ENCODE results near the gene YWHAE. TPM values are rescaled to one million over a fixed set of nuclear protein-coding genes. Genes with fewer than 3 reads are reported as not detected.

Gene YWHAE
- total and polyA plus RNA-seq, 9 of the 15 experiments (the other 6 are each of a cell fraction or from before 2014, with no cell fraction given): 184 to 727 (median 448) TPM

DNA sequence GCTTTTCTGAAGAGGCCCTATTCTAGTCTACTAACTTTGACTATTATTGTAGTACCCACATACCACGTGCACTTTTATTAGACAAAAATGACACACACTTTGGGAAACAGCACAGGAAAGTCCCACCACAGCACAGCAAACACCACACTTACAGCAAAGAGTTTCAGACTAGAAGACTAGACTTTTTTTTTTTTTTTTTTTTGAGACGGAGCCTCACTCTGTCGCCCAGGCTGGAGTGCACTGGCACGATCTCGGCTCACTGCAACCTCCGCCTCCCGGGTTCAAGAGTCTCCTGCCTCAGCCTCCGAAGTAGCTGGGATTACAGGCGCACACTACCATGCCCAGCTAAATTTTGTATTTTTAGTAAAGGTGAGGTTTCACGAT lies 20.1 kb downstream of the YWHAE start:
- ATAC-seq: no peak
- no peaks in the 10 kb centered on the region for H3K9me1 ChIP-seq (ENCODE audit: control insufficient read depth, insufficient read depth, low read length)
- no TSS peak for BruUV-seq (replicated peaks)
- TF ChIP-seq LEF1 (IDR thresholded peaks at IDR 0.05): no peak
- TF ChIP-seq, protein P1, sequence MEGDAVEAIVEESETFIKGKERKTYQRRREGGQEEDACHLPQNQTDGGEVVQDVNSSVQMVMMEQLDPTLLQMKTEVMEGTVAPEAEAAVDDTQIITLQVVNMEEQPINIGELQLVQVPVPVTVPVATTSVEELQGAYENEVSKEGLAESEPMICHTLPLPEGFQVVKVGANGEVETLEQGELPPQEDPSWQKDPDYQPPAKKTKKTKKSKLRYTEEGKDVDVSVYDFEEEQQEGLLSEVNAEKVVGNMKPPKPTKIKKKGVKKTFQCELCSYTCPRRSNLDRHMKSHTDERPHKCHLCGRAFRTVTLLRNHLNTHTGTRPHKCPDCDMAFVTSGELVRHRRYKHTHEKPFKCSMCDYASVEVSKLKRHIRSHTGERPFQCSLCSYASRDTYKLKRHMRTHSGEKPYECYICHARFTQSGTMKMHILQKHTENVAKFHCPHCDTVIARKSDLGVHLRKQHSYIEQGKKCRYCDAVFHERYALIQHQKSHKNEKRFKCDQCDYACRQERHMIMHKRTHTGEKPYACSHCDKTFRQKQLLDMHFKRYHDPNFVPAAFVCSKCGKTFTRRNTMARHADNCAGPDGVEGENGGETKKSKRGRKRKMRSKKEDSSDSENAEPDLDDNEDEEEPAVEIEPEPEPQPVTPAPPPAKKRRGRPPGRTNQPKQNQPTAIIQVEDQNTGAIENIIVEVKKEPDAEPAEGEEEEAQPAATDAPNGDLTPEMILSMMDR (IDR thresholded peaks at IDR 0.05 in 2 of 3, conservative IDR thresholded peaks at IDR 0.05 in 1 of 3; ENCODE audit: insufficient read depth in 2 of 3, low read depth in 1 of 3, low read length in 3 of 3): no peak
- TF ChIP-seq, protein P2, sequence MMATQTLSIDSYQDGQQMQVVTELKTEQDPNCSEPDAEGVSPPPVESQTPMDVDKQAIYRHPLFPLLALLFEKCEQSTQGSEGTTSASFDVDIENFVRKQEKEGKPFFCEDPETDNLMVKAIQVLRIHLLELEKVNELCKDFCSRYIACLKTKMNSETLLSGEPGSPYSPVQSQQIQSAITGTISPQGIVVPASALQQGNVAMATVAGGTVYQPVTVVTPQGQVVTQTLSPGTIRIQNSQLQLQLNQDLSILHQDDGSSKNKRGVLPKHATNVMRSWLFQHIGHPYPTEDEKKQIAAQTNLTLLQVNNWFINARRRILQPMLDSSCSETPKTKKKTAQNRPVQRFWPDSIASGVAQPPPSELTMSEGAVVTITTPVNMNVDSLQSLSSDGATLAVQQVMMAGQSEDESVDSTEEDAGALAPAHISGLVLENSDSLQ (IDR thresholded peaks at IDR 0.05): no peak
- TF ChIP-seq PHB2 (IDR thresholded peaks at IDR 0.05; ENCODE audit: low read depth): no peak
- no peak for TF ChIP-seq KHSRP (IDR thresholded peaks at IDR 0.05)
- TF ChIP-seq KDM1A (IDR thresholded peaks at IDR 0.05): no peak
- TF ChIP-seq, protein P3, sequence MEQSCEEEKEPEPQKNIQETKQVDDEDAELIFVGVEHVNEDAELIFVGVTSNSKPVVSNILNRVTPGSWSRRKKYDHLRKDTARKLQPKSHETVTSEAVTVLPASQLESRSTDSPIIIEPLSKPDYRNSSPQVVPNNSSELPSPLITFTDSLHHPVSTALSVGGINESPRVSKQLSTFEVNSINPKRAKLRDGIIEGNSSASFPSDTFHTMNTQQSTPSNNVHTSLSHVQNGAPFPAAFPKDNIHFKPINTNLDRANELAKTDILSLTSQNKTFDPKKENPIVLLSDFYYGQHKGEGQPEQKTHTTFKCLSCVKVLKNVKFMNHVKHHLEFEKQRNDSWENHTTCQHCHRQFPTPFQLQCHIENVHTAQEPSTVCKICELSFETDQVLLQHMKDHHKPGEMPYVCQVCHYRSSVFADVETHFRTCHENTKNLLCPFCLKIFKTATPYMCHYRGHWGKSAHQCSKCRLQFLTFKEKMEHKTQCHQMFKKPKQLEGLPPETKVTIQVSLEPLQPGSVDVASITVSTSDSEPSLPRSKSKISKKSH (CRISPR knock-in tag; IDR thresholded peaks at IDR 0.05): no peak
- TF ChIP-seq CBFA2T2 (conservative IDR thresholded peaks at IDR 0.05): no peak
- no peak for TF ChIP-seq MTF1 (CRISPR knock-in tag; IDR thresholded peaks at IDR 0.05; ENCODE audit: borderline replicate concordance)
- no peak for TF ChIP-seq RAD51 (IDR thresholded peaks at IDR 0.05; ENCODE audit: borderline replicate concordance, low read depth)
- no peak for TF ChIP-seq FOSL1 (tag; conservative IDR thresholded peaks at IDR 0.05)
- in situ Hi-C loops (cut with MboI): no loop called here
- DNase-seq (ENCODE audit: extremely low read depth in 1 of 4, low spot score in 3 of 4): no peak
- H3K4me2 ChIP-seq (ENCODE audit: insufficient read depth, low read length): no peak overlapping the region
- H2AFZ ChIP-seq (ENCODE audit: low read depth, low read length): no peak overlapping the region
- H3K9ac ChIP-seq (ENCODE audit: insufficient read depth in 1 of 2, low read depth in 2 of 2, low read length in 2 of 2): no peak overlapping the region
- H3K79me2 ChIP-seq (ENCODE audit: control insufficient read depth, insufficient read depth, low read length): peaks cover 98% of the 10 kb centered on the region
- no peak overlapping the region for H3K4me3 ChIP-seq
- H4K20me1 ChIP-seq (replicated peaks; ENCODE audit: control insufficient read depth, insufficient read depth, low read length): peaks cover 53% of the 10 kb centered on the region
- POLR2A ChIA-PET: interaction anchor here (0.6 to 2.6 kb wide), 5 partner anchors 8 to 624 kb away, joined by 3 to 8 read pairs (median 4); no protein-coding TSS in a partner anchor
- intact Hi-C loops (cut with micrococcal nuclease): no loop called here
- no peaks in the 10 kb centered on the region; a peak in 3 of 5 replicates for H3K4me1 ChIP-seq (replicated peaks in 1 of 2; ENCODE audit: control insufficient read depth in 2 of 2, insufficient read depth in 2 of 2, low read length in 2 of 2)
- H3K27me3 ChIP-seq (ENCODE audit: control insufficient read depth in 2 of 2, insufficient read depth in 2 of 2, low read length in 2 of 2): no peaks in the 10 kb centered on the region
- H3K36me3 ChIP-seq (ENCODE audit: control insufficient read depth, insufficient read depth, low read length): peaks cover 53% of the 10 kb centered on the region; the same call in 2 of the 3 replicates
- no peak overlapping the region for H3K27ac ChIP-seq (ENCODE audit: extremely low read depth, low read depth, low read length)
- FAIRE-seq: no peak
- CTCF ChIA-PET (ENCODE audit: low intra/inter-chr PET ratio): no interaction called here
- WGBS (ENCODE audit: insufficient coverage, low coverage, missing lambda C conversion rate): 73% methylated on average over 2 of the region's 10 CpGs
- no peaks in the 10 kb centered on the region for H3K9me3 ChIP-seq (replicated peaks; ENCODE audit: control insufficient read depth, insufficient read depth, low read depth, low read length)

Data from K562 (cell line).